Nephron progenitor cell (in vitro differentiated cells): ENCODE results near the gene TECR.

Source experiments
- DNase-seq: peaks from one replicate; pipeline ENCODE4 v3.0.0; 2021
- H3K27ac Mint-ChIP-seq: 2 replicates; pipeline ENCODE4 v1.8.0; 2021; ENCODE audit warnings: mild to moderate bottlenecking, moderate library complexity, mixed read lengths
- H3K27me3 Mint-ChIP-seq: 2 replicates; pipeline ENCODE4 v1.8.0; 2021; ENCODE audit warnings: mild to moderate bottlenecking, low read depth, mixed read lengths; ENCODE audit not compliant: poor library complexity
- H3K36me3 Mint-ChIP-seq: 2 replicates; pipeline ENCODE4 v1.8.0; 2021; ENCODE audit warnings: low read depth, mixed read lengths
- H3K4me1 Mint-ChIP-seq: 2 replicates; pipeline ENCODE4 v1.8.0; 2021; ENCODE audit warnings: mixed read lengths
- H3K4me3 Mint-ChIP-seq: 2 replicates; pipeline ENCODE4 v1.8.0; 2021; ENCODE audit warnings: mild to moderate bottlenecking, moderate library complexity, mixed read lengths
- H3K9me3 Mint-ChIP-seq: 2 replicates; pipeline ENCODE4 v1.8.0; 2021; ENCODE audit warnings: mild to moderate bottlenecking, moderate library complexity, mixed read lengths
- TF ChIP-seq, protein P1 (sequence below): fragments of 200-600 bp; sonication (generic); IDR thresholded peaks from 2 replicates; pipeline ENCODE4 v1.5.0; 2021; ENCODE audit warnings: antibody characterized with exemption

Gene TECR

DNA sequence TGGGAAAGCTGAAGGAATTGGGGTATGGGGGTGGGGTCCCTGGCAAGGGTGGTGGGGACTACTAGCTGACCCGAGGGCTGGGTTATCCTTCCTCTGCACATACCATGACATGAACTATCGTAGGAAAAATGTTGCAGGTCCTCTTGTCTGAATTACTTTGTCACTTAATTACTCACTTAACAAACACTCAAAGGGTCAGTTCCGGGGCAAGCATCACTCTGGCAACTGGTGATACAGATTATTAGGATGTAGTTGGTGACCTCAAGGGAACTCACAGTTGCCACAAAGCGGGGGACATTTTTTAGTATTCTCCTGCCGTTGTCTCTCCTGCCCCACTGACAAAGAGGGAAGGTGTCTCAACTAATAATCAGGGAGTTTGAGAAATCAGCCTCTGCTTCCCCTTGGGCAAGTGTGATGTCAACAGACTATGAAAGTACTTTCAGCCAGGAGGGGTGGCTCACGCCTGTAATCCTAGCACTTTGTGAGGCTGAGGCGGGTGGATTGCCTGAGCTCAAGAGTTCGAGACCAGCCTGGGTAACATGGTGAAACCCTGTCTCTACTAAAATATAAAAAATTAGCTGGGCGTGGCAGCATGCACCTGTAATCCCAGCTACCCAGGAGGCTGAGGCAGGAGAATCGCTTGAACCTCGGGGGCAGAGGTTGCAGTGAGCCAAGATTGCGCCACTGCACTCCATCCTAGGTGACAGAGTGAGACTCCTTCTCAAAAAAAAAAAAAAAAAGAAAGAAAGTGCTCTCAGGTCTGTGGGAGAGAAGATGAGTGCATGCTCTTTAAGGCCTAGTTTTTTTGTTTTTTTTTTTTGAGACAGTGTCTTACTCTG is 21.5 kb upstream of the TECR start:
- no peak for DNase-seq
- Mint-ChIP-seq H3K9me3 (no peaks in the 10 kb centered on the region), H3K27me3 (peaks cover 14% of the 10 kb centered on the region), H3K27ac (peak overlapping the region; percentile 77), H3K4me1 (peaks cover 55% of the 10 kb centered on the region), H3K36me3 (peaks cover 3% of the 10 kb centered on the region), H3K4me3 (no peak overlapping the region)
- TF ChIP-seq, protein P1, sequence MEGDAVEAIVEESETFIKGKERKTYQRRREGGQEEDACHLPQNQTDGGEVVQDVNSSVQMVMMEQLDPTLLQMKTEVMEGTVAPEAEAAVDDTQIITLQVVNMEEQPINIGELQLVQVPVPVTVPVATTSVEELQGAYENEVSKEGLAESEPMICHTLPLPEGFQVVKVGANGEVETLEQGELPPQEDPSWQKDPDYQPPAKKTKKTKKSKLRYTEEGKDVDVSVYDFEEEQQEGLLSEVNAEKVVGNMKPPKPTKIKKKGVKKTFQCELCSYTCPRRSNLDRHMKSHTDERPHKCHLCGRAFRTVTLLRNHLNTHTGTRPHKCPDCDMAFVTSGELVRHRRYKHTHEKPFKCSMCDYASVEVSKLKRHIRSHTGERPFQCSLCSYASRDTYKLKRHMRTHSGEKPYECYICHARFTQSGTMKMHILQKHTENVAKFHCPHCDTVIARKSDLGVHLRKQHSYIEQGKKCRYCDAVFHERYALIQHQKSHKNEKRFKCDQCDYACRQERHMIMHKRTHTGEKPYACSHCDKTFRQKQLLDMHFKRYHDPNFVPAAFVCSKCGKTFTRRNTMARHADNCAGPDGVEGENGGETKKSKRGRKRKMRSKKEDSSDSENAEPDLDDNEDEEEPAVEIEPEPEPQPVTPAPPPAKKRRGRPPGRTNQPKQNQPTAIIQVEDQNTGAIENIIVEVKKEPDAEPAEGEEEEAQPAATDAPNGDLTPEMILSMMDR, result no peak

DNA sequence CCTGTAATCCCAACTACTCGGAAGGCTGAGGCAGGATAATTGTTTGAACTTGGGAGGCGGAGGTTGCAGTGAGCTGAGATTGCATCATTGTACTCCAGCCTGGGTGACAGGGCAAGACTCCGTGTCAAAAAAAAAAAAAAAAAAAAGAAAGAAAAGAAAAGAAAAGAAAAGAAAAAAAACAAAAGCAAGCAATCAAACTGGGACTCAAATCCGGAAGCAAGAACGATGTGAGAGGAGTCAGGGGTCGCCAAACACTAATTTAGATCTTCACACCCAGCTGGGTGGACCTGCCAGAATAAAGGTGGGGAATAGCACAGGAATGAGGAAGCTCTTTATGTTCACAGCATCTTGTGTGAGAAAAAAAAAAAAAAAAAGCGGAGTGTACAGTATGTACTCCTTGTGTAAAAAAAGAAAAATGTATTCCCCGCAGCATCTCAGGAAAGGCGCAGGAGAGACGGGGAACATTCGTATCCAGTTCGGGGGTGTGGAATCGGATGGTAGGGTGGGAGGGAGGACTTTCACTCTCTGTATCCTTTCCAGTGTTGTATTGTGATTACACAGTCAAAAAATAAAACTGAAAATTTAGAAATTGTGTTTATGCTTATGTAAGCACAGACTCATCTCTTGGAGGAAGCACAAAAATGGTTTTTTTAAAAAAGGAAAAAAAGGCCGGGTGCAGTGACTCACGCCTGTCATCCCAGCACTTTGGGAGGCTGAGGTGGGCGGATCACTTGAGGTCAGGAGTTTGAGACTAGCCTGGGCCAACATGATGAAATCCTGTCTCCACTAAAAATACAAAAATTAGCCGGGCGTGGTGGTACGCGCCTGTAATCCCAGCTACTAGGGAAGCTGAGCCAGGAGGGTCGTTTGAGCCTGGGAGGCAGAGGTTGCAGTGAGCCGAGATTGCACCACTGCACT is 18.8 kb upstream of the TECR start:
- peak overlapping the region; percentile 93 for H3K27ac Mint-ChIP-seq
- peaks cover 22% of the 10 kb centered on the region for H3K36me3 Mint-ChIP-seq
- H3K9me3 Mint-ChIP-seq, result no peaks in the 10 kb centered on the region
- H3K27me3 Mint-ChIP-seq, result peaks cover 2% of the 10 kb centered on the region
- DNase-seq, result no peak
- H3K4me1 Mint-ChIP-seq, result peaks cover 65% of the 10 kb centered on the region
- TF ChIP-seq, protein P1, result no peak
- no peak overlapping the region for H3K4me3 Mint-ChIP-seq

- Mint-ChIP-seq H3K27me3 (peaks cover 2% of the 10 kb centered on the region), H3K4me1 (peaks cover 65% of the 10 kb centered on the region), H3K4me3 (no peak overlapping the region), H3K36me3 (peaks cover 29% of the 10 kb centered on the region), H3K27ac (peak overlapping the region; percentile 79), H3K9me3 (no peaks in the 10 kb centered on the region)
- no peak for DNase-seq
- TF ChIP-seq, protein P1, result no peak
Observed at GRCh38 chr19:14511229-14511593, 18.2 kb upstream of the TECR start.

GRCh38 chr19:14512406-14512961 is 16.9 kb upstream of the TECR start:
- H3K27me3 Mint-ChIP-seq, result peaks cover 2% of the 10 kb centered on the region
- no peaks in the 10 kb centered on the region for H3K9me3 Mint-ChIP-seq
- TF ChIP-seq, protein P1, result no peak
- H3K36me3 Mint-ChIP-seq, result peaks cover 35% of the 10 kb centered on the region
- peak overlapping the region; percentile 95 for H3K27ac Mint-ChIP-seq
- peaks cover 69% of the 10 kb centered on the region for H3K4me1 Mint-ChIP-seq
- no peak for DNase-seq
- H3K4me3 Mint-ChIP-seq, result no peak overlapping the region

- DNase-seq, result no peak
- Mint-ChIP-seq H3K27me3 (peaks cover 3% of the 10 kb centered on the region), H3K27ac (peak overlapping the region; percentile 36), H3K4me3 (peak overlapping the region; percentile 93), H3K4me1 (peaks cover 68% of the 10 kb centered on the region), H3K9me3 (no peaks in the 10 kb centered on the region), H3K36me3 (peaks cover 35% of the 10 kb centered on the region)
- TF ChIP-seq, protein P1, result no peak
Observed at GRCh38 chr19:14514215-14514863, 15.1 kb upstream of the TECR start.
